HG03066 (cell line): ENCODE results near the gene NUDT2.
"Not testable (repeated sequence)": the region's sequence is repeated elsewhere in the genome, so short reads cannot be mapped to it uniquely, and the experiment has no call there.

Experiments used
- ATAC-seq: cut with Tn5 transposase; IDR thresholded peaks from one replicate; pipeline ENCODE4 v1.9.1; 2021; ENCODE audit warnings: low read depth; ENCODE audit not compliant: unreplicated experiment

Gene NUDT2

DNA sequence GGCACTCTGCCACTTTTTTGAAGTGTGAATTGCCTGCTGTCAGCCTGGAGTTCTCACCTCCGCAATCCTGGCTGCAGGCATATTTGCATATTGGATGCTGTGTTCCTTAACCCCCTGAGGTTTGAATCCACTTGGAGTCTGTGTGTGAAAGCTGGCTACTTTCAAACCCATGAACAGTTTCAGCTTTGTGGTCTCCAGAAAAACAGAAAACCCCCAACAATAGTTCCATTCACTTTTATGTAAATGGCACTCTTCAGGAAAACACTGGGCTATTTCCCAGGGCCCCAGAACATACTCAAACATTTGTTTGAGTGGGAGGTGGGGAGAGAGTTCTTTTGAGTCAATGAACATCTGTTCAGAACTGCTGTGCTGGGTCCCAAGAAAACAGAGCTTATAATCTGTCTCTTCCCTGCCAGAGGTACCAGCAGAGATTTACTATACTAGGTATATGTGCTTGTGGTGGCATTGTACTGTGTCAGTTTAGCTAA is 5.0 kb downstream of the NUDT2 start:
- no peak for ATAC-seq

DNA sequence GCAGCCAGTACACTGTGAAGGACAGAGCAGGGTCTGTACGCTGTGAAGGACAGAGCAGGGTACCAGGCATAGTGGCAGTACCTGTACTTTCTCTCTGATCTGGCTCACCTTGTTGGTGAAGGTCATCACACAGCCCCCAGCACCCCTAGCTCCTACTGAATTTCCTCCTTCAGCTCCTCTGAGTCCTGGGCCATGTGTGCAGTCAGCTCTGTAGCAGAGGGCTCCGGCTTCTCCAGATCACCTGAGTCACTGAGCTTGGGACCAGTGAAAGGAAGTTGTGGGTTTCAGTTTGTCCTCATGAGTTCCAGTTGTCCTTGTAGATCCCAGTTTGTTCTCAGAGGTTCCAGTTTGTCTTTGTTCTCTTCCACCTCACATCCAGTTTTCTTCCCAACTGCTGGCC is 5.5 kb downstream of the NUDT2 start:
- ATAC-seq, result no peak

DNA sequence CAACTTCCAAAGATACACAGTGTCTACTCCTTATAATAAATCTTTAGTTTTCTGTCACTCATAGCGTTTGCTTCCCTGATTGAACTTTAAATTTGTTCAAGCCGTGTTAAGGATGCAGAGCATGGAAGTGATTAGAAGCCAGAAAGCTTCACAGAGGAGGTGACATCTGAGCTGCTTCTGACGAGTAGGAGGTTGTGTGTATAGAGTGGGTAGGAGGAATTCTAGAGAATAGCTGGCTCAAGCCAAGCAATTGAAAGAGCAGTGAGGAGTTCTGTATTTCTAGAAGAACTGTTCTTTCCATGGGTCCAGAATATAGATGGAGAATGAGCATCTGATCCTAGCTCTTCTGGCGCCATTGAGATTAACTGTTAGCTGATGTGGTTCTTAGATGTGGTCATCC is 6.0 kb downstream of the NUDT2 start:
- no peak for ATAC-seq

DNA sequence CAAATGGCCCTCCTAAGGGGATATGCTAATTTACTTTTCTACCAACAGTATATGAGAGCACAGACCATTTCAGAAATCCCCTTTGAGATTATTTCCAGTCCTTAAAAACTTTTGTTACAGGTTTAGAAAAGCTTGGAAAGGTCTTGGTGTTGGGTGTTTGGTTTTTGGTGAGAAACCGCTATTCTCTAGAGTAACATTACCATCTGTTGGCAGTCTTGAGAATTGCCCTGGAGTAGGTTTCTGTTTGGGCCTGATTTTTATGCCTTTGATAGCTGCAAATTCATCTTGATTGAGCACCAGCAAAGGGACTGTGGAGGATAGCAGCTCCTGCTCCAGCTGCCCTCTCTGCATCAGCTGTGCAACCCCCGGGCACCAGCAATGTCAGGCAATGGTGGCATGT is 8.0 kb downstream of the NUDT2 start:
- no peak for ATAC-seq

DNA sequence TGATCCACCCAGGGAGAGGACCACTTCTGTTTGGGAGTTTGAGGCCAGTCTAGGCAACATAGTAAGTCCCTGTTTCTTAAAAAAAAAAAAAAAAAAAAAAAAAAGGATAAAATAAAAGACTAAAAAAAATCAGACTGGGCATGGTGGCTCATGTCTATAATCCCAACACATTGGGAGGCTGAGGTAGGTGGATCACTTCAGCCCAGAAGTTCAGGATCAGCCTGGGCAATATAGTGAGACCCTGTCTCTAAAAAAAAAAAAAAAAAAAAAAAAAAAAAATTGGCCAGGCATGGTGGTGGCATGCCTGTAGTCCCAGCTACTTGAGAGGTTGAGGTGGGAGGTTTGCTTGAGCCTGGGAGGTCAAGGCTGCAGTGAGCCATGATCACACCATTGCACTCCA is 8.7 kb downstream of the NUDT2 start:
- not testable (repeated sequence) for ATAC-seq

DNA sequence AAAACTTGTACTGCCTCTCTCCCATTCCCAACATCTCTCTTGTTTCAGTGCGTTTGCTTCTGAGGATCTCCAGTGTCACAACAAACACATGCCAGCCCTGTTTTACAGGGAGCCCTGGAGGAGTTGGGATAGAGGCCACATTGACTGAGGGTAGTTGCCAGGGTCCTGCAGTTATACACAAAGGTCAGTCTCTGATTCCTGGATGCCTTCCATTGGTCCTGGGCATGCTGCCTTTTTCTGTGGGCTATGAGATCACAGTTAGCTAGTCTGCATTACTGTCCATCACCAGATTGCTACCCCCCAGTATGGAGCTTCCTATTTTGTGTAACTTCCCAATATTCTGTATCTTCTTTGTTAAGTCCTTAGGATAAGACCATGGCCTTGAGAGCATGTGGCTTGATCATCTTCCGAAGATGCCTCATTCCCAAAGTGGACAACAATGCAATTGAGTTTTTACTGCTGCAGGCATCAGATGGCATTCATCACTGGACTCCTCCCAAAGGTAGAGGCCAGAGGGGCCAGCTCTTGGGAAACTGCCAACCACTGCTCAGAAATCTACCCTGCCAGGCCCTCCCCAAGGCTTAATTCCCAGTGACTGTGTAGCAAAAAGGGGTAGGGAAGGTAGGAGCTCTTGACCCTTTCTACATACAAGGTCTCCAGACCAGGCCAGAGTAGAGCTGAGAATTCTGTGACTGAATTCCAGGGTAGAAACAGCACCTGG is 9.5 kb downstream of the NUDT2 start:
- ATAC-seq, result no peak

DNA sequence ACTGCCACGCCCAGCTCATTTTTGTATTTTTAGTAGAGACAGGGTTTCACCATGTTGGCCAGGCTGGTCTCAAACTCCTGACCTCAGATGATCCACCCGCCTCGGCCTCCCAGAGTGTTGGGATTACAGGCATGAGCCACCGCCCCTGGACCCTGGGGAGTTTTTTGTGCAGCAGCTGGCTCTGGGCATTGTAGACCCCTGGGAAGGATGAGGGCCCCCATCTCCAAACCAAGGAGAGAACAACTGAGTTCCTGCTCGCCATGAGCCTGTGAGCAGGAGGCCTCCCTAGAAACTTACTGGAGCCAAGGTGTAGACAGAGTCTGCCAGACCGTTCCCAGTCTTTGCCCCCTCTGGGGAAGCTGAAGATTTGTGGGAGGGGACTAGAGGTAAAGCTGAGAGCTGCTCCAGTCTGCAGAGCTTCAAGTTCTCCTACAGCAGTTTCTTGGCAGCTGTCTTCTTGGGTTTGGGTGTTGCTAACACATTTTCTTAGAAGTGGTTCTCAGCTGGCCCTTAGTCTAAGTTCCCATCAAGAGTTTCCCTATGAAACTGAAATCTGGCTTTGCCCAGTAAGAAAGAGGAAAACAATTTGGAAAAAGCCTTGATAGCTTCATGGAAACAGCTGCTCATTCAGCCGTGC is 12.4 kb downstream of the NUDT2 start:
- ATAC-seq, result no peak

DNA sequence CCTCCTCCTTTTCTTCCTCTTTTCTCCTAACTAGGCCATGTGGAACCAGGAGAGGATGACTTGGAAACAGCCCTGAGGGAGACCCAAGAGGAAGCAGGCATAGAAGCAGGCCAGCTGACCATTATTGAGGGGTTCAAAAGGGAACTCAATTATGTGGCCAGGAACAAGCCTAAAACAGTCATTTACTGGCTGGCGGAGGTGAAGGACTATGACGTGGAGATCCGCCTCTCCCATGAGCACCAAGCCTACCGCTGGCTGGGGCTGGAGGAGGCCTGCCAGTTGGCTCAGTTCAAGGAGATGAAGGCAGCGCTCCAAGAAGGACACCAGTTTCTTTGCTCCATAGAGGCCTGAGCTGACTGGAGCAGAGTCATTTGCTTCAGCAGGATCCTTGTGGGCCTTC is 13.7 kb downstream of the NUDT2 start:
- no peak for ATAC-seq

DNA sequence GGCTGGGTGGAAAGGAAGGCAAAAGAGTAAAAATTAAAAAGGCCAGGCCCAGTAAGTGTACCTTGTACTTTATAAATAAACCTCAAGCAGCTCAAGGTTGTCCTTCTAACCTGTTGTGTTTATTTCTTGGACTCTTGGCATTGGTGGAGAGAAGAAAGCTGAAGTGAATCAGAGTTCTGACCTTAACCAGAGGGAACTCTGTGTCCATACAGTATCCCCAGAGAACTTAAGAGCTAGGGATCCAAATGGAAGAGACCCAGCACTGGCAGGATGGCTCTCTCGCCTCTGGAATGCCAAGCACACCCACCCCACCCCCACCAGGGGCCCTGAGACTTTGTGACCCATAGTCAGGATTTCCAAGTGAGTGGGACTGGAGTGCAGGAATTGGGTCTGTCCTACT is 14.2 kb downstream of the NUDT2 start:
- ATAC-seq, result no peak

DNA sequence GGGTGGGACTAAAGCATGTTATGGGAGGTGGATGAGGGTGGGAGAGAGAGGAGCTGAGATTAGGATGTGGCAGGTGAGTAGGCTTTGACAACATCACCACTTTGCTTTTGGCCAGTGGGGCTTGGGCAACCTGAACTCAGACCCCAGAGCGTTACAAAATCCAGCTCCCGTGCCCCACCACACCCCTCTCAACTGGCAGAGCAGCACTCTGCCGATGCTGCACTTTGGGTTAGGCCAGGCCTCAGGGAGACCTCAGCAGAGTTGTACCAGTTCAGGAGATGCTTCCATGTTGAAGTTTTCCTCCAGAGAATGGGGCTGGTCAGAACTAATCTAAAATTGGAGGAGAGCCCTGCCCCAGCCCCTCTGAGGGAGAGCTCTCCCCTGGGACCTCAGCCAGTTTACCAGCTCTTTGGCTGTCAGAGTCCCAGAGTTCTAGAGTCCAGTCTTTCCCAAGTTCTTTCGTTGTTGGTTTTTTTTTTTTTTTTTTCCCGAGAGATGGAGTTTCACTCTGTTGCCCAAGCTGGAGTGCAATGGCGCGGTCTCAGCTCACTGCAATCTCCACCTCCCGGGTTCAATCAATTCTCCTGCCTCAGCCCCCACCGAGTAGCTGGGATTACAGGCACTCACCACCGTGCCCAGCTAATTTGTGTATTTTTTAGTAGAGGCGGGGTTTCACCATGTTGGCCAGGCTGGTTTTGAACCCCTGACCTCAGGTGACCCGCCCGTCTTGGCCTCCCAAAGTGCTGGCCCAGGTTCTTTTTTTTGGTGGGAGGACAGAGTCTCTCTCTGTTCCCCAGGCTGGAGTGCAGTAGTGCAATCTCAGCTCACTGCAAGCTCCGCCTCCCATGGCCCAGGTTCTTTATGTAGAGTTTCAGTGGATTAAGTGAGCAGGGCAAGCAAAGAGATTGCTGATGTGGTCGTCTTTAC is 17.8 kb downstream of the NUDT2 start:
- ATAC-seq, result no peak

DNA sequence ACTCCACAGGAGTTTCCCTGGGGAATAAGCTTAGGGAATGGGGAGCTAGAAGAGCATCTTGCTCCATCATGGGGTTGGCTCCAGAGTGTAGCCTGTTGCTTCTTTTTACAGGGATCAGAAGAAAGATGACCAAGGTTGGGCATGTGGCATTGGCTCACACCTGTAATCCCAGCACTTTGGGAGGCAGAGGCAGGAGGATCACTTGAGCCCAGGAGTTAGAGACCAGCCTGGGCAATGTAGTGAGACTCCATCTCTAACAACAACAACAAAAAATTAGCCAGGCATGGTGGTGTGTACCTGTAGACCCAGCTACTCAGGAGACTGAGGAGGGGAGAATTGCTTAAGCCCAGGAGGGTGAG is 18.4 kb downstream of the NUDT2 start:
- no peak for ATAC-seq

DNA sequence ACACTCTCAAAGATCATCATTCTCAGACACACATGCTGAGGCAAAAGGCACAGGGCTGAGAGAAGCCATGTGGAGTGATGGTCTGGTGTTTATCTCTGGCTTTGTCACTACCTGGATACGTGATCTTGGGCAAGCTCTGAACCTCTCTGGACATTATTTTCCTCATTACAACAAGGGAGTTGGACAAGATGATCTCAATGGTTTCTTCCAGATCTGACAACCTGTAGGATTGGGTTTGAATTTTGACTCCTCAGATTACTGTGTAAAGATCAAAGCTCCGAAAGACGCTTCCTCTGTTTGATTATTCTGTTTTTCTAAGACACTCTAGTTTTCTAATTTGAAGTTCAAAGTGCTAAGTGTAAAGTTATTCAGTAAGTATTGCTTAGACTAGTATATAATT is 20.0 kb downstream of the NUDT2 start:
- ATAC-seq, result no peak

DNA sequence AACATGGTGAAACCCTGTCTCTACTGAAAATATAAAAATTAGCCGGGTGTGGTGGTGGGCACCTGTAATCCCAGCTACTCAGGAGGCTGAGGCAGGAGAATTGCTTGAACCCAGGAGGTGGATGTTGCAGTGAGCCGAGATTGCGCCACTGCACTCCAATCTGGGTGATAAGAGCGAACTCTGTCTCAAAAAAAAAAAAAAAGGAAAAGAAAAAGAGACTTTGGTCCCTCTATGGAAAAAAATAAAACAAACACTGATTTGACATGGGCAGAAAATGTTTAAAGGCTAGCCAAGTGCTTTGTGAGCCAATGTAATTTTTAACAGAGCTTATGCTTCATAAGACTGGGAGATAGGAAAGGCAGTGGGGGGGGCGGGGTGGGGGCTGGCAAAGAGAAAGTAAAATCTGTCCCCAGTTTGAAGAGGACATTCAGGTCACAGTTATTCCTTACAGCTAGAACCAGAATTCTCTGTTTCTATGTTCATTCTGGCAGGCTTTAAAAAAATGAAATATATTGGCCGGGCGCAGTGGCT is 22.8 kb downstream of the NUDT2 start:
- ATAC-seq, result not testable (repeated sequence)

DNA sequence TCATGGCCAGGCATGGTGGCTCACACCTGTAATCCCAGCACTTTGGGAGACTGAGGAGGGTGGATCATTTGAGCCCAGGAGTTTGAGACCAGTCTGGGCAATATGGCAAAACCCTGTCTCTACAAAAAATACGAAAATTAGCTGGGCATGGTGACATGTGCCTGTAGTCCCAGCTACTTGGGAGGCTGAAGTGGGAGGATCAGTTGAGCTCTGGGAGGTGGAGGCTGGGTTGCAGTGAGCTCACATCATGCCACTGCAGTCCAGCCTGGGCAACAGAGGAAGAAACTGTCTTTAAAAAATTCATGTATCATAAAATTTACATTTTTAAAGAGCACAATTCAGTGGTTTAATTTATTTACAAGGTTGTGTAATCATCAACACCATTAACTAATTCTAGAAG is 23.6 kb downstream of the NUDT2 start:
- not testable (repeated sequence) for ATAC-seq

DNA sequence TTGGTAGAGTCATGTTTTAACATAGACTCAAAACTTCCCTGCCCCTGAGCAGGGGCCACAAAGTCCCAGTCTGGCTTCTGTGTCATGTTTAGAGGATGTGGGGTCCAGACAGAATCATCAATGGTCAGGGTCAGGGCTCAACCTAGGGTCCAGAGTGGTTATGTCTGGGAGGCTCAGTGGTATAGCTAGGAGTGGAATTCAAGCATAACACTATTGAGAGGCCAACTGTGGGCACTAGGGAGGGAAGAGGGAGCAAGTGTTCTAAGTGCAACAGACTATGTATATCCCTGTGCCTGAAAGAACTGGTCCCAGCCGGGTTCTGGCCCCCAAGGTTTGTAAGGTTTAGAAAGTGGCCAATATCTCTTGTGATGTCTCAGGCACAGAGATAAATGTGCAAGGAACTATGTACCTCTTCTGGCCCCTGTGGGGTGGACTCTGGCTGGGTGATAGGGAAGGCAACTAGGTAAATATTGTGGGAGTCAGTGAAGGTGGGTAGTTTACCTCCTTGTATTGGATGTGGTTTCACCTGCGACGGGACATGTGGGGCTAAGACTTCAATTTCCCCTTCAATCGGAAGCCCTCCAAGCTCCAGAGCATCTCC is 33.3 kb downstream of the NUDT2 start:
- no peak for ATAC-seq

DNA sequence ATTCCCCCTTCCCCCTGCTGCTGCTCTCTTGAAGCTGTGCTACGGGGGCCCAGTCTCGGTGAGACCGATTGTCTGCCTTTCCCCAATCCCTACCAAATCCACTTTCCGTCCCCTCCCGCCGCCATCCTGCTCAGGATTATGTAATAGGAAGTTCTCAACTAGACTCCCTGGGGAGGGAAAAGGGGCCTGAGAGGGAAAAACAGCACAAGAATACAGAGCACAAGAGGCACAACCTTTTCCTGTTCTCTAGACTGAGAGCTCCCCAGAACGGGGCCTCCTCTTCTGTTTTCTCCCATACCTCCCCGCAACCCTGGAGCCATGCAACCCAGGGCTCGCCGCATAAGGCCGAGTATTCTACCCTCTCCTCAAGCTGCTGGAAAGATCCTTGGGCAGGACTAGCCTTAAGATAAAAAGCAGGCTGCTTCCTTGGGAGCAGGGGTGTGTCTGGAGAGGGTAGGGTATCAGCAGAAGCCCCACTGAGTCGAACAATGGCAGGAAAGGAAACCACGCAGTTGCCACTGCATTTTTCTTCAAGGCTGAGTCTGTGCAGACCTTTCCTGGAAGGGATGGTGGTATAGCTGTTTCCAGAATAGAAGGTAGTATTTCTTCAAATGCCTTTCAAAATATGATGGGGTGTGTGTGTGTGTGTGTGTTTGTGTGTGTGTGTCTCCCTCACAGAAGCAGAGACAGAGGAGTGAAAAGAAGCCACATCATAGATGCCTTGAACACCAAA is 34.4 kb downstream of the NUDT2 start:
- no peak for ATAC-seq

DNA sequence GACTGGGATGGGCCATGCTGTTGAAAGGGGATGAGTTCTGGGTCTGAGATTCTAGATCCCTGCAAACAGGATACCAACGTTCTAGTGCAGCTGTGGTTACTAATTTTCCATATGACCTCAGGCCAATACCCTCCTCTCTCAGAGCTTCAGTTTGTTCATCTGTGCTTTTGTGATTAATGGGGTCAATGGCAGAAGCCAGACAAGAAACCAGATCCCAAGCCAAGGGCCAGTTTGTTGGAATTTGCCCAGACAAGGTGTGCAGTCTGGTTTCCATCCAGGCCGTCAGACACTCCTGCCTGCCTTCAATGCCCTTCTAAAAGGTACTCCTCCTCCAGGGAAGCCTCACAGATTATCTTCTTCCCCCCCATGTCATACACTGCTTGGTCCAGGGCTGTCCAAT is 35.9 kb downstream of the NUDT2 start:
- no peak for ATAC-seq

DNA sequence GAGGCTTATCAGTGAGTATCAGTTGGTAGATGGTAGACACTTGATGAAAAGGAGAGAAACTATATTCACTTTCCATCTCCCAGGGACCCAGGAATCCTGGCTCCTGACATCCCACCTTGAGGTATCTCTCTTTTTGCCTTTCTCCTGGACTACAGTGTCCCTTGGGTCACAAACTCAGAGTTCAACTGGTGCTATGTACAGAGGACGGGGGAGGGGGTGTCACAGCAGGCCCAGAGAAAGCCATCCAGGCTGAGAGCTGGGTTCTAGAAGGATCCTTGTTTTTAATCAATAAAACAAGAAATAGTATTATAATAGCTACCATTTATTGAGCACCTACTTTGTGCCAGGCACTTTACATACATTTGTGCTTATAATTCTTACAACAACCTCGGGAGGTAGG is 37.0 kb downstream of the NUDT2 start:
- no peak for ATAC-seq

DNA sequence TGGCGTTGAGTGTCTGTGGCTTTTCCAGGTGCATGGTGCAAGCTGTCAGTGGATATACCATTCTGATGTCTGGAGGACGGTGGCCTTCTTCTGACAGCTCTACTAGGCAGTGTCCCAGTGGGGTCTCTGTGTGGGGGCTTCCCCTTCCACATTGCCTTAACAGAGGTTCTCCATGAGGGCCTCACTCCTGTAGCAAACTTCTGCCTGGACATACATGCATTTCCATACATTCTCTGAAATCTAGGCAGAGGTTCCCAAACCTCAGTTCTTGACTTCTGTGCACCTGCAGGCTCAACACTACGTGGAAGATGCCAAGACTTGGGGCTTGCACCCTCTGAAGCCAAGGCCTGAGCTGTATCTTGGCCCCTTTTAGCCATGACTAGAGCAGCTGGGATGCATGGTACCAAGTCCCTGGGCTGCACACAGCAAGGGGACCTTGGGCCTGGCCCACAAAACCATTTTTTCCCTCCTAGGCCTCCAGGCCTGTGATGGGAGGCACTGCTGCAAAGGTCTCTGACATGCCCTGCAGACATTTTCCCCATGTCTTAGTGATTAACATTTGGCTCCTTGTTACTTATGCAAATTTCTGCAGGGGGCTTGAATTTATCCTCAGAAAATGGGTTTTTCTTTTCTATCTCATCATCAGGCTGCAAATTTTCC is 38.5 kb downstream of the NUDT2 start:
- ATAC-seq, result not testable (repeated sequence)

DNA sequence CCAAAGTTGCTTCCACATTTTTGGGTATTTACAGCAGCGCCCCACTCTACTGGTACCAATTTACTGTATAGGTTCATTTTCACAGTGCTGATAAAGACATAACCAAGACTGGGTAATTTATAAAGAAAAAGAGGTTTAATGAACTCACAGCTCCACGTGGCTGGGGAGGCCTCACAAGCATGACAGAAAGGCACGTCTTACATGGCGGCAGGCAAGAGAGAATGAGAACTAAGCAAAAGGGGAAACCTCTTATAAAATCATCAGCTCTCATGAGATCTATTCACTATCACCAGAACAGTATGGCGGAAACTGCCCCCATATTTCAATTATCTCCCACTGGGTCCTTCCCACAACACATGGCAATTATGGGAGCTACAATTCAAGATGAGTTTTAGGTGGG is 39.4 kb downstream of the NUDT2 start:
- not testable (repeated sequence) for ATAC-seq
